Keratinocyte (primary cell): ENCODE data around the gene SOX18. TPM values are rescaled to one million over a fixed set of nuclear protein-coding genes. Genes with fewer than 3 reads are reported as not detected.

ENCODE experiments used
- DNase-seq: peaks from one replicate; pipeline ENCODE4 v3.0.0-alpha.2; 2011; ENCODE audit warnings: low read depth, missing footprints, low spot score
- FAIRE-seq: peaks from 2 replicates; lab custom pipeline; 2011; peaks lifted over from hg19 to GRCh38; lab: Jason Lieb, UNC
- H2AFZ ChIP-seq: 2 replicates; pipeline ENCODE4 v1.6.0; 2012; ENCODE audit warnings: low read length, control low read depth, inconsistent platforms; ENCODE audit not compliant: control insufficient read depth
- H3K27ac ChIP-seq: 2 replicates; pipeline ENCODE4 v1.5.1; 2011; ENCODE audit warnings: low read length; ENCODE audit not compliant: control insufficient read depth, insufficient read depth
- H3K27me3 ChIP-seq: 3 replicates; pipeline ENCODE4 v1.6.0; 2011; ENCODE audit warnings: low read length; ENCODE audit not compliant: control insufficient read depth, insufficient read depth; ENCODE audit errors: extremely low read depth
- H3K36me3 ChIP-seq, 2 experiments: 2 replicates in 1 of 2; 3 replicates in 1 of 2; pipeline ENCODE4 v1.5.1; 2011; ENCODE audit warnings: low read length in 2 of 2, mild to moderate bottlenecking in 1 of 2; ENCODE audit not compliant: control insufficient read depth in 2 of 2, insufficient read depth in 2 of 2; ENCODE audit errors: extremely low read depth in 1 of 2
- H3K4me1 ChIP-seq: 3 replicates; pipeline ENCODE4 v1.5.1; 2011; ENCODE audit warnings: low read length; ENCODE audit not compliant: control insufficient read depth, insufficient read depth; ENCODE audit errors: extremely low read depth
- H3K4me2 ChIP-seq: 3 replicates; pipeline ENCODE4 v1.6.0; 2011; ENCODE audit warnings: low read depth, low read length; ENCODE audit not compliant: control insufficient read depth, insufficient read depth; ENCODE audit errors: extremely low read depth
- H3K4me3 ChIP-seq, 3 experiments: fragments of 200-600 bp in 1 of 3; sonication (generic) in 1 of 3; 2 replicates in 2 of 3; 3 replicates in 1 of 3; pipeline ENCODE4 v1.5.1; 2011 to 2016; ENCODE audit warnings: low read length in 3 of 3, mild to moderate bottlenecking in 3 of 3, control low read depth in 2 of 3, inconsistent platforms in 1 of 3, low read depth in 1 of 3, mixed read lengths in 1 of 3, mixed run types in 1 of 3, moderate library complexity in 1 of 3; ENCODE audit not compliant: control insufficient read depth in 2 of 3, insufficient read depth in 2 of 3; ENCODE audit errors: extremely low read depth in 1 of 3
- H3K79me2 ChIP-seq: 2 replicates; pipeline ENCODE4 v1.6.0; 2012; ENCODE audit warnings: low read length; ENCODE audit not compliant: control insufficient read depth, insufficient read depth
- H3K9ac ChIP-seq: 3 replicates; pipeline ENCODE4 v1.6.0; 2011; ENCODE audit warnings: low read length; ENCODE audit not compliant: control insufficient read depth, insufficient read depth; ENCODE audit errors: extremely low read depth
- H3K9me1 ChIP-seq: 3 replicates; pipeline ENCODE4 v1.6.0; 2011; ENCODE audit warnings: low read length; ENCODE audit not compliant: control insufficient read depth, insufficient read depth; ENCODE audit errors: extremely low read depth
- H3K9me3 ChIP-seq: 2 replicates; pipeline ENCODE4 v1.5.1; 2012; ENCODE audit warnings: low read depth, low read length; ENCODE audit not compliant: control insufficient read depth
- H4K20me1 ChIP-seq: 3 replicates; pipeline ENCODE4 v1.6.0; 2011; ENCODE audit warnings: low read length; ENCODE audit not compliant: control insufficient read depth, insufficient read depth; ENCODE audit errors: extremely low read depth
- CTCF ChIP-seq, 3 experiments: IDR thresholded peaks in 1 of 3; conservative IDR thresholded peaks in 1 of 3; optimal IDR thresholded peaks in 1 of 3; 2 replicates in 2 of 3; 3 replicates in 1 of 3; pipeline versions ENCODE3 to v1.5.1; 2011; ENCODE audit warnings: low read length in 3 of 3, mild to moderate bottlenecking in 3 of 3, moderate library complexity in 2 of 3, control low read depth in 1 of 3, inconsistent platforms in 1 of 3; ENCODE audit not compliant: insufficient read depth in 2 of 3; ENCODE audit errors: extremely low read depth in 1 of 3
- EZH2 ChIP-seq: IDR thresholded peaks from one replicate; pipeline ENCODE4 v1.6.1; 2012; ENCODE audit warnings: inconsistent platforms, mild to moderate bottlenecking, low read length, moderate library complexity
- dilution Hi-C: fragments of 300-500 bp; cut with MboI; formaldehyde crosslinking; loops from one replicate; pipeline ENCODE4 v1.7.0; 2020; ENCODE audit warnings: low sequenced_read_pairs; ENCODE audit not compliant: extremely low pct_ligation_motif_present
- polyA plus RNA-seq, 5 experiments: library from polyadenylated mRNA; depleted of rRNA in 3 of 5; stranded (reverse) in 3 of 5; stranded (forward) in 1 of 5; unstranded in 1 of 5; fragments of >200 nt; gene quantifications; 1 replicate in 1 of 5; 2 replicates in 3 of 5; 3 replicates in 1 of 5; pipeline versions ENCODE4 v1.2.1 to v1.2.3, GENCODE V29; 2011 to 2012; ENCODE audit warnings: missing spikeins in 2 of 5, low read depth in 1 of 5, low replicate concordance in 1 of 5

SOX18 gene
- polyA plus RNA-seq, 1 donor (not counting 4 experiments of a cell fraction or from before 2014, with no cell fraction given): not detected

- H3K36me3 ChIP-seq: no peaks in the 10 kb centered on the region
- no peak overlapping the region for H3K4me2 ChIP-seq
- FAIRE-seq: no peak
- peaks cover 40% of the 10 kb centered on the region for H3K27me3 ChIP-seq
- dilution Hi-C loops: no loop called here
- peaks cover 6% of the 10 kb centered on the region for H3K4me1 ChIP-seq
- H3K9ac ChIP-seq: no peak overlapping the region
- no peak overlapping the region for H3K27ac ChIP-seq
- H4K20me1 ChIP-seq: peaks cover 2% of the 10 kb centered on the region
- no peak overlapping the region for H2AFZ ChIP-seq
- TF ChIP-seq EZH2 (no peak), CTCF (optimal IDR thresholded peaks at IDR 0.05 in 1 of 3, IDR thresholded peaks at IDR 0.05 in 1 of 3, conservative IDR thresholded peaks at IDR 0.05 in 1 of 3; ENCODE audit: extremely low read depth in 1 of 3, insufficient read depth in 2 of 3, low read length in 3 of 3) (no peak)
- H3K79me2 ChIP-seq: no peaks in the 10 kb centered on the region
- no peak overlapping the region for H3K4me3 ChIP-seq
- no peaks in the 10 kb centered on the region for H3K9me3 ChIP-seq
- no peak for DNase-seq
- no peaks in the 10 kb centered on the region for H3K9me1 ChIP-seq
Measured at GRCh38 chr20:64086801-64087200, 37.4 kb upstream of the SOX18 start.

GRCh38 chr20:64084685-64085152 lies 35.3 kb upstream of the SOX18 start:
- Histone ChIP-seq H3K4me1 (peaks cover 6% of the 10 kb centered on the region), H3K4me2 (no peak overlapping the region), H4K20me1 (no peaks in the 10 kb centered on the region), H3K9ac (no peak overlapping the region), H3K4me3 (no peak overlapping the region), H3K36me3 (no peaks in the 10 kb centered on the region), H3K27me3 (peaks cover 43% of the 10 kb centered on the region), H3K9me1 (no peaks in the 10 kb centered on the region), H2AFZ (no peak overlapping the region), H3K79me2 (no peaks in the 10 kb centered on the region), H3K27ac (no peak overlapping the region), H3K9me3 (no peaks in the 10 kb centered on the region)
- TF ChIP-seq CTCF (optimal IDR thresholded peaks at IDR 0.05 in 1 of 3, IDR thresholded peaks at IDR 0.05 in 1 of 3, conservative IDR thresholded peaks at IDR 0.05 in 1 of 3; ENCODE audit: extremely low read depth in 1 of 3, insufficient read depth in 2 of 3, low read length in 3 of 3): no peak
- TF ChIP-seq EZH2: no peak
- FAIRE-seq: no peak
- no peak for DNase-seq
- dilution Hi-C loops: no loop called here
